Retinal pigment epithelial cell (primary cell): ENCODE results near the gene PHACTR3.

ENCODE experiments used
- DNase-seq: peaks from one replicate; pipeline ENCODE4 v3.0.0-alpha.2; 2010; ENCODE audit warnings: low read depth
- H3K4me3 ChIP-seq: 2 replicates; pipeline ENCODE4 v1.5.1; 2011; ENCODE audit warnings: mild to moderate bottlenecking, low read length, control low read depth, moderate library complexity
- CTCF ChIP-seq: conservative IDR thresholded peaks from 2 replicates; pipeline ENCODE4 v1.5.1; 2011; ENCODE audit warnings: low read depth, low read length, control low read depth, inconsistent platforms

The PHACTR3 gene

GRCh38 chr20:59821788-59822187 lies 217.4 kb downstream of the PHACTR3 start:
- no peak overlapping the region for H3K4me3 ChIP-seq
- no peak for DNase-seq
- no peak for TF ChIP-seq CTCF

- no peak for TF ChIP-seq CTCF
- DNase-seq = no peak
- H3K4me3 ChIP-seq = no peak overlapping the region
These were observed 218.1 kb downstream of the PHACTR3 start for GRCh38 chr20:59822291-59823029.

GRCh38 chr20:59823030-59823423 lies 218.7 kb downstream of the PHACTR3 start:
- no peak overlapping the region for H3K4me3 ChIP-seq
- no peak for TF ChIP-seq CTCF
- DNase-seq = no peak

GRCh38 chr20:59823491-59824259 lies 219.3 kb downstream of the PHACTR3 start:
- no peak overlapping the region for H3K4me3 ChIP-seq
- DNase-seq = no peak
- no peak for TF ChIP-seq CTCF

- no peak for DNase-seq
- TF ChIP-seq CTCF = no peak
These were observed 220.6 kb downstream of the PHACTR3 start for GRCh38 chr20:59824711-59825562.

GRCh38 chr20:59825563-59825920 lies 221.2 kb downstream of the PHACTR3 start:
- DNase-seq = no peak
- H3K4me3 ChIP-seq = no peak overlapping the region
- no peak for TF ChIP-seq CTCF

More at GRCh38 chr20:59824711-59825562, 220.6 kb downstream of the PHACTR3 start:
- no peak overlapping the region for H3K4me3 ChIP-seq
